GM21576 (cell line): ENCODE measurements around the gene SLC9A3.
"Not testable (repeated sequence)": the region's sequence is repeated elsewhere in the genome, so short reads cannot be mapped to it uniquely, and the experiment has no call there.

Source experiments
- ATAC-seq: cut with Tn5 transposase; IDR thresholded peaks from one replicate; pipeline ENCODE4 v1.9.1; 2021; ENCODE audit warnings: mild to moderate bottlenecking, moderate library complexity; ENCODE audit not compliant: unreplicated experiment

Gene SLC9A3

DNA sequence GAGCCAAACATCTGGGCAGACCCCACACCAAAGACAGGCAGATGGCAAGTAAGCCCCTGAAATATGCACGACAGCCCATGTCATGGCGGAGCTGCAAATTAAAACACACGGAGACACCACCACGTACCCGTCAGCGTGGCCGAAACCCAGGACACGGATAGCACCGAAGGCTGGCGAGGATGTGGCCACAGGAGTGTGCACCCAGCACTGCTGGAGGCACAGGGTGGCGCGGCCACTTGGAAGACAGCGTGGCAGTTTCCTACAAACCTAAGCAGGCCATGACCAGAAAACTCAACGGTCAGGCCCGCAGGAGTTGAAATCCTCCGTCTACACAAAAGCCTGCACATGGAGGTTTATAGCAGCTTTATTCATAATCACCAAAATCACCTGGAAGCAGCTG is 12.8 kb downstream of the SLC9A3 start:
- ATAC-seq: no peak

- no peak for ATAC-seq
These were observed 13.7 kb downstream of the SLC9A3 start for GRCh38 chr5:510521-510920.

- ATAC-seq: no peak
These were observed 14.6 kb downstream of the SLC9A3 start for GRCh38 chr5:509611-510185.

DNA sequence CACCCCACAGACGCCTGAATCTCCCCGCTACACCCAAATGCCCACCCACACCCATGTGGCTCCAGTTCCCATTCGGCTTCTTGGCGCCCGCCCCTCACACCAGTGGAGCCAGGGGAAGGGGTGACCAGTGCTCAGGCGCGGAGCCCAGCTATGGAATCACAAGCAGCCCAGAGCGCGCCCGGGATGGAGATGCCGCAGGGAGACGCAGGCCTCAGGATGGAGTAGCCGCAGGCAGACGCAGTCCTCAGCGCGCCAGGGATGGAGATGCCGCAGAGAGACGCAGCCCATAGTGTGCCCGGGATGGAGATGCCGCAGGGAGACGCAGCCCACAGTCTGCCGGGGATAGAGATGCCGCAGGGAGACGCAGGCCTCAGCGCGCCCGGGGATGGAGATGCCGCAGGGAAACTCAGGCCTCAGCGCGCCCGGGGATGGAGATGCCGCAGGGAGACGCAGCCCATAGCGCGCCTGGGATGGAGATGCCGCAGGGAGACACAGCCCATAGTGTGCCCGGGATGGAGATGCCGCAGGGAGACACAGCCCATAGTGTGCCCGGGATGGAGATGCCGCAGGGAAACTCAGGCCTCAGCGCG is 16.2 kb downstream of the SLC9A3 start:
- ATAC-seq: not testable (repeated sequence)

GRCh38 chr5:505951-506525 is 18.2 kb downstream of the SLC9A3 start:
- no peak for ATAC-seq

GRCh38 chr5:504326-505154 is 19.7 kb downstream of the SLC9A3 start:
- no peak for ATAC-seq

DNA sequence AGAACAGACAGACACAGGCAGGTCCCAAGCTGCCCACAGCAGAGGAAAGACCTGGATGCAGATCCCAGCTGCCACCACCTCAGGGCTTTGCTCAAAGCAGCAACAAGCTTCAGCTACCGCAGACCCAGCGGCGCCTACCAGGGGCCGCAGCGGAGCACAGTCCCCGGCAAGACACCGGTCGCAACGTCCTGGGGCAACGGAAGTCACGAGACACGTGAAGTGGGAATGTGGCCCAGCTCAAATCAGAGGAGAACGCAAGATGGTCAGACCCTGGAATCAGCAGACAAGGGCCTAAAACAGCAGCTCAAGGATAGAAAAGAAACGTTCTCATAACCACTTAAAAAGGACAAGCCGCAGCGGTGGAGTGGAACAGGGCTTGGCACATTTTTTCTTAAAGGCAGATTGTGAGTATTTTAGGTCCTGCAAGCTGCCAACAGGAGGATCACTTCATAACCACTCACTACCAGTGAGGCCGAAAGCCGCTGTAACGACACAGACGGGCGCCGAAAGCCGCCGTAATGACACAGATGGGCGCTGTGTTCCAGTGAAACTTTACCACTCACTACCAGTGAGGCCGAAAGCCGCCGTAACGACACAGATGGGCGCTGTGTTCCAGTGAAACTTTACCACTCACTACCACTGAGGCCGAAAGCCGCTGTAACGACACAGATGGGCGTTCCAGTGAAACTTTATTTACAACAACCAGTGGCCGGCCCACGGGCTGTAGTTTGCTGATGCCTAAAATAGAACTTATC is 21.7 kb downstream of the SLC9A3 start:
- no peak for ATAC-seq

DNA sequence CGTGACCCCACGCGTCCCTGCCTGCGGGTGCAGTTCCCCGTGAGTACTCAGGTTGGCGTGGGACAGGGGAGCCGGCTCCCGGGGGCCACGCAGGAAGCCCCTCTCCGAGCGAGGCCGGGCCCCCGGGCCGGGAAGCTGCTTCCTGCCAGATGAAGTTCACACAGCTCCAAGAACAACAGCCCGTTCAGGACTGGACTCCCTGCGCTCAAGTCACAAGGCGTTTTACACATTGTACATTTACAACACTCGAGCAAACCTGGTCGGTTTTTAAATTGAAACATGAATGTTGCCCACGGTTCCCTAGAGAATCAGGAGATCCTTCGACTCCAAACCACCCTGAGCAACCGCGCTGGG is 22.4 kb downstream of the SLC9A3 start:
- ATAC-seq: no peak

DNA sequence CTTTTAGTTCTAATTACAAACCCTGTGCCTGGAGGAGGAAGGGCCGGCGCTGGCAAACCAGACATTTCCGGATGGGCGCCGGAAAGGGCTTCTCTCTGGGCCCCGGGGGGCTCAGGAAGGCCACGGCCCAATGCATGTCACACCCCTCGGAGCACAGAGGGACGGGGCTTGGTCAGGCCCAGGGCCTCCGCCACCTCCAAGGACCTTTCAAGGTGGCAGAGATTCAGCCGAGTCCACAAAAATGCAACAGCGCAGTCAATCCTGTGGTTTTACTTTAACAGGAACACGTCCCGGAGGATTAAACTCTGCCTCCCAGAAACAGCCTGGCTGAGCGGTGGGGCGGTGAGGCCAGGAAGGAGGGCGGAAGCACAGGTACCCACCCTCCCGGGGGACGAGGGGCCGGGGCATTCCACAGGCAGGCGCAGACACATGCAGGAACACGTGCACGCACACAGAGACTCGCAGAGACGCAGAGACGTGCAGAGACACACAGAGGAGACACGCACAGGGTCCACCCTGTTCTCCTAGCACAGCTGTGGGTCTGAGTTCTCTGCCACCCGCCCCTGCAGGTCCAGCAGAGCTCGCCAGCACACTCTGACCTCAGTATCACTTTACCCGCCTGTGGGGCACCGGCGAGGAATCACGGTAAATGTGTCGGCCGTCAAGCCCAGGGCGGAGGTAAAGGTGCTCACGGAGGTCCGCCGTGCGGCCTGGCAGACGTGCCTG is 23.0 kb downstream of the SLC9A3 start:
- no peak for ATAC-seq

GRCh38 chr5:500491-500890 is 23.8 kb downstream of the SLC9A3 start:
- ATAC-seq: no peak

- ATAC-seq: no peak
These were observed 24.7 kb downstream of the SLC9A3 start for GRCh38 chr5:499233-500209.

GRCh38 chr5:497871-498509 is 26.3 kb downstream of the SLC9A3 start:
- no peak for ATAC-seq

DNA sequence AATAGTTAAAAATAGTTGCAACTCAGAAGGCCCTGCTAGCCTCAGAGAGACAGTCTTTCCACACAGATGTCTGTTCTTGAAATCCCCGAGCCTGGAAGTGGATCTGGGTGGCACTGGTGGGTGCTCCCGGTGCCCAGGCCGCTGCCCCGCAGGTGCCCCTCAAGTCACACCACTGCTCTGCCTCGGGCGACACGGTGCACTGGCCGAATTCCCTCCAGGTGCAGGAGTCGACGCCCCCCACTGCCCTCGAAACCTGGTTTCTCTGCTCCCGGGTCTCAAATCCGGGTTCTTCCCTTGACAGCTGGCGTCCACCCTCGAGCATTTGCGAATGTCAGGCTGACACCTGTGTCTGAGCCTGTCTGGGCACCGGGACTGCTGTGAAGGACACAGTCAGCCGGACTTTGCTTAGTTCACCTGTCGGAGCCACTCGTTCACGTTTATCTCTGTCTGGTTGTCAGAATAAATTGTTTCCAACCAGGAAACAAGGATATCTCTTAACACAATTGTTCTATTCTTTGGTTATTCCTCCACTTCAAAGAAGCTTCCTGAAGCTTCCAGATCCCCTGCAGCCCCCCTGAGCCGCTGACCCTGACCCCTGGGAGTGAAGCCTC is 27.1 kb downstream of the SLC9A3 start:
- no peak for ATAC-seq

GRCh38 chr5:496028-496427 is 28.2 kb downstream of the SLC9A3 start:
- ATAC-seq: no peak

- no peak for ATAC-seq
These were observed 29.5 kb downstream of the SLC9A3 start for GRCh38 chr5:494667-495255.

DNA sequence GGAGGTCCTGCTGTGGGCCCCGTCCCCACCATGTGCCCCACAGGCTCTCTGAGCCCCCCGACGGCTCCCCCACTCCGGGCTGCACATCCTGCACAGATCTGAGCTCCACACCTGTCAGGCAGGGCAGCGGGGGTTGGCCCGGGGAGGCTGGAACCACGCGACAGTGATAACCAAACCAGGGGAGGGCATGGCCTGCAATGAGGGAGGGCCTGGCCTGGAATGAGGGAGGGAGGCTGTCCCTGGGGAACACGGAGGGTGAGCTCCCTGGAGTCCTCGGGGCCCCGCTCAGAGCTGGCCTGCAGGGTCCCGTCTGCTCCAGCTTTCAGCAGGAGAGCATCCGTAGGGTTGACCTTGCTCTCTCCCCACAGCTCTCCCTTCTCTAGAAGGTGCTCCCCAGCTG is 30.5 kb downstream of the SLC9A3 start:
- no peak for ATAC-seq

- ATAC-seq: no peak
These were observed 31.0 kb downstream of the SLC9A3 start for GRCh38 chr5:493119-493701.
